Esophagus squamous epithelium (tissue), 5 donors: ENCODE data around the gene GEMIN4. TPM values are rescaled to one million over a fixed set of nuclear protein-coding genes. Genes with fewer than 3 reads are reported as not detected.

ENCODE experiments used
- DNase-seq: peaks from one replicate; lab custom pipeline; 2025; lab: John Stamatoyannopoulos, UW
- H3K27ac ChIP-seq, 4 donors: fragments of 200-600 bp; sonication (generic); one replicate each; pipeline ENCODE4 v1.5.1; 2016 to 2019; ENCODE audit warnings: mild to moderate bottlenecking in 1 of 4
- H3K27me3 ChIP-seq, 4 donors: fragments of 200-600 bp; sonication (generic); 1 replicate in 3 of 4; 2 replicates in 1 of 4; pipeline versions ENCODE4 v1.5.1 to v1.6.0; 2017 to 2021; ENCODE audit warnings: antibody characterized with exemption in 1 of 4
- H3K36me3 ChIP-seq, 3 donors: fragments of 200-600 bp; sonication (generic); one replicate each; pipeline ENCODE4 v1.5.1; 2016 to 2019
- H3K4me1 ChIP-seq, 3 donors: fragments of 200-600 bp; sonication (generic); one replicate each; pipeline ENCODE4 v1.5.1; 2017 to 2019
- H3K4me3 ChIP-seq, 4 donors: fragments of 200-600 bp; sonication (generic); 1 replicate in 3 of 4; 2 replicates in 1 of 4; pipeline ENCODE4 v1.5.1; 2016 to 2019; ENCODE audit warnings: mild to moderate bottlenecking in 2 of 4, moderate library complexity in 1 of 4
- H3K9me3 ChIP-seq, 3 donors: fragments of 200-600 bp; sonication (generic); one replicate each; pipeline ENCODE4 v1.5.1; 2016 to 2019
- CTCF ChIP-seq, 6 experiments: fragments of 450-650 bp in 4 of 6; fragments of 200-600 bp in 2 of 6; sonication (generic) in 2 of 6; IDR thresholded peaks; one replicate each; pipeline ENCODE4 v1.5.1; 2016 to 2019; ENCODE audit warnings: antibody characterized with exemption in 6 of 6, mild to moderate bottlenecking in 4 of 6, moderate library complexity in 4 of 6
- POLR2A ChIP-seq, 4 donors: fragments of 450-650 bp; IDR thresholded peaks; one replicate each; pipeline ENCODE4 v1.6.1; 2017; ENCODE audit warnings: antibody characterized with exemption in 4 of 4, mild to moderate bottlenecking in 4 of 4, moderate library complexity in 3 of 4
- WGBS, 2 donors: methylation state at CpG; one replicate each; pipeline ENCODE4 v1.1.5; 2018; 5-methylcytosine and 5-hydroxymethylcytosine counted together
- intact Hi-C: fragments of 100-400 bp; cut with DNase I; formaldehyde crosslinking; loops from one replicate; pipeline ENCODE4 v1.15.0; 2022
- total RNA-seq, 4 donors: library from RNA; depleted of rRNA; stranded (reverse); fragments of >200 nt; gene quantifications; one replicate each; pipeline ENCODE4 v1.1.0, GENCODE V29; 2016
- donor health status: DM: yes; HTN: yes; CAD: no.

The GEMIN4 gene
- total RNA-seq, 4 donors from 2014 or later: 16.6 to 33.0 (median 20.1) TPM

- intact Hi-C loops: no loop called here
- H3K4me1 ChIP-seq: peaks cover 6 to 65% (median 12%) of the 10 kb centered on the region in 3 donors
- no peak for DNase-seq
- H3K9me3 ChIP-seq: no peaks in the 10 kb centered on the region
- no peaks in the 10 kb centered on the region for H3K27me3 ChIP-seq
- H3K27ac ChIP-seq: peak overlapping the region; percentile 40 to 78 (median 60)
- no peaks in the 10 kb centered on the region for H3K36me3 ChIP-seq
- 35 to 49% methylated on average over 10 of the region's 12 CpGs for WGBS, 2 donors
- H3K4me3 ChIP-seq: no peak overlapping the region
- TF ChIP-seq CTCF (IDR thresholded peaks at IDR 0.05): no peak
- no peak for TF ChIP-seq POLR2A (IDR thresholded peaks at IDR 0.05)
These were observed 26.3 kb downstream of the GEMIN4 start for GRCh38 chr17:725746-726145.

GRCh38 chr17:725084-725483 lies 27.0 kb downstream of the GEMIN4 start:
- WGBS, 2 donors: 87 to 98% methylated on average over 13 to 14 of the region's 14 CpGs
- Histone ChIP-seq H3K4me1 (peaks cover 6 to 60% (median 6%) of the 10 kb centered on the region in 3 donors), H3K27ac (peak overlapping the region in 1 of 4 donors; percentile 71), H3K27me3 (no peaks in the 10 kb centered on the region), H3K9me3 (no peaks in the 10 kb centered on the region), H3K36me3 (no peaks in the 10 kb centered on the region), H3K4me3 (no peak overlapping the region)
- intact Hi-C loops: no loop called here
- DNase-seq: no peak
- TF ChIP-seq CTCF (IDR thresholded peaks at IDR 0.05) (no peak), POLR2A (IDR thresholded peaks at IDR 0.05) (no peak)

GRCh38 chr17:721540-721937 lies 30.5 kb downstream of the GEMIN4 start:
- DNase-seq: no peak
- H3K4me1 ChIP-seq: peaks cover 2 to 42% (median 3%) of the 10 kb centered on the region in 3 donors
- no peaks in the 10 kb centered on the region for H3K36me3 ChIP-seq
- peak overlapping the region in 1 of 4 donors; percentile 8 for H3K4me3 ChIP-seq
- peak overlapping the region; percentile 73 to 87 (median 80) for H3K27ac ChIP-seq
- WGBS, 2 donors: 36 to 48% methylated on average over 5 of the region's 5 CpGs
- intact Hi-C loops: no loop called here
- no peaks in the 10 kb centered on the region for H3K27me3 ChIP-seq
- H3K9me3 ChIP-seq: no peaks in the 10 kb centered on the region
- TF ChIP-seq CTCF (IDR thresholded peaks at IDR 0.05) (no peak), POLR2A (IDR thresholded peaks at IDR 0.05) (no peak)

- peaks cover 2 to 42% (median 3%) of the 10 kb centered on the region in 3 donors for H3K4me1 ChIP-seq
- peak overlapping the region; percentile 73 to 87 (median 80) for H3K27ac ChIP-seq
- DNase-seq: no peak
- H3K27me3 ChIP-seq: no peaks in the 10 kb centered on the region
- peak overlapping the region in 1 of 4 donors; percentile 8 for H3K4me3 ChIP-seq
- H3K9me3 ChIP-seq: no peaks in the 10 kb centered on the region
- intact Hi-C loops: no loop called here
- TF ChIP-seq CTCF (IDR thresholded peaks at IDR 0.05) (no peak), POLR2A (IDR thresholded peaks at IDR 0.05) (no peak)
- WGBS, 2 donors: 67% methylated on average over 13 of the region's 13 CpGs
- no peaks in the 10 kb centered on the region for H3K36me3 ChIP-seq
These were observed 31.1 kb downstream of the GEMIN4 start for GRCh38 chr17:720706-721539.

GRCh38 chr17:718075-718474 lies 34.0 kb downstream of the GEMIN4 start:
- Histone ChIP-seq H3K27ac (no peak overlapping the region), H3K4me3 (no peak overlapping the region), H3K4me1 (peaks cover 11 to 60% (median 14%) of the 10 kb centered on the region in 3 donors), H3K9me3 (no peaks in the 10 kb centered on the region), H3K27me3 (no peaks in the 10 kb centered on the region), H3K36me3 (no peaks in the 10 kb centered on the region)
- DNase-seq: no peak
- 85 to 86% methylated on average over 5 of the region's 5 CpGs for WGBS, 2 donors
- intact Hi-C loops: no loop called here
- TF ChIP-seq POLR2A (IDR thresholded peaks at IDR 0.05) (no peak), CTCF (IDR thresholded peaks at IDR 0.05) (no peak)
